Epithelial cell of proximal tubule (primary cell): ENCODE data around the gene CELF1. TPM values are rescaled to one million over a fixed set of nuclear protein-coding genes. Genes with fewer than 3 reads are reported as not detected.

Source experiments
- DNase-seq: peaks from one replicate; pipeline ENCODE4 v3.0.0-alpha.2; 2011; ENCODE audit warnings: low read depth
- H3K4me3 ChIP-seq: 2 replicates; pipeline ENCODE4 v1.5.1; 2011; ENCODE audit warnings: low read depth, mild to moderate bottlenecking, low read length
- CTCF ChIP-seq: conservative IDR thresholded peaks from 2 replicates; pipeline ENCODE4 v1.5.1; 2012; ENCODE audit warnings: low read depth, mild to moderate bottlenecking, low read length
- total RNA-seq: library from RNA; depleted of rRNA; stranded (reverse); fragments of >200 nt; gene quantifications from 2 replicates; pipeline ENCODE4 v1.2.3, GENCODE V29; 2015

CELF1 gene
- total RNA-seq, 1 donor from 2014 or later = 64.8 TPM

GRCh38 chr11:47496808-47497207, 56.1 kb downstream of the CELF1 start:
- H3K4me3 ChIP-seq = no peak overlapping the region
- TF ChIP-seq CTCF = no peak
- DNase-seq = no peak

GRCh38 chr11:47495856-47496217, 57.1 kb downstream of the CELF1 start:
- TF ChIP-seq CTCF = no peak
- H3K4me3 ChIP-seq = no peak overlapping the region
- no peak for DNase-seq

GRCh38 chr11:47495011-47495855, 57.7 kb downstream of the CELF1 start:
- H3K4me3 ChIP-seq = no peak overlapping the region
- no peak for DNase-seq
- TF ChIP-seq CTCF = no peak

- H3K4me3 ChIP-seq = no peak overlapping the region
- no peak for DNase-seq
- no peak for TF ChIP-seq CTCF
These were observed 63.6 kb downstream of the CELF1 start for GRCh38 chr11:47489395-47489755.

GRCh38 chr11:47488674-47489394, 64.1 kb downstream of the CELF1 start:
- H3K4me3 ChIP-seq = no peak overlapping the region

GRCh38 chr11:47488111-47488510, 64.8 kb downstream of the CELF1 start:
- DNase-seq = no peak

More at GRCh38 chr11:47488674-47489394, 64.1 kb downstream of the CELF1 start:
- no peak for TF ChIP-seq CTCF
- DNase-seq = no peak

More at GRCh38 chr11:47488111-47488510, 64.8 kb downstream of the CELF1 start:
- H3K4me3 ChIP-seq = no peak overlapping the region
- TF ChIP-seq CTCF = no peak
